Muscle layer of colon (tissue), 2 donors: ENCODE results near the gene C1QB.
"Not testable (repeated sequence)": the region's sequence is repeated elsewhere in the genome, so short reads cannot be mapped to it uniquely, and the experiment has no call there.

ENCODE experiments used
- H3K27ac ChIP-seq: one replicate; pipeline ENCODE4 v1.7.0; 2013; ENCODE audit warnings: low read depth, mild to moderate bottlenecking, low read length, moderate library complexity
- H3K27me3 ChIP-seq, 2 donors: one replicate each; pipeline ENCODE4 v1.7.0; 2013; ENCODE audit warnings: low read length in 2 of 2, mild to moderate bottlenecking in 2 of 2; ENCODE audit not compliant: insufficient read depth in 2 of 2, control insufficient read depth in 1 of 2
- H3K36me3 ChIP-seq: one replicate; pipeline ENCODE4 v1.7.0; 2013; ENCODE audit warnings: mild to moderate bottlenecking, low read length; ENCODE audit not compliant: insufficient read depth
- H3K4me1 ChIP-seq: one replicate; pipeline ENCODE4 v1.7.0; 2013; ENCODE audit warnings: mild to moderate bottlenecking, low read length; ENCODE audit not compliant: insufficient read depth
- H3K4me3 ChIP-seq, 2 donors: one replicate each; pipeline ENCODE4 v1.7.0; 2013; ENCODE audit warnings: low read length in 2 of 2, low read depth in 1 of 2, mild to moderate bottlenecking in 1 of 2, moderate library complexity in 1 of 2
- H3K9ac ChIP-seq: one replicate; pipeline ENCODE4 v1.7.0; 2013; ENCODE audit warnings: low read length
- H3K9me3 ChIP-seq: one replicate; pipeline ENCODE4 v1.7.0; 2013; ENCODE audit warnings: mild to moderate bottlenecking, low read length
- donor health status: abdominal sarcoma.
- donor health status: Adenocarcinoma of cecum.

The C1QB gene

GRCh38 chr1:22705586-22705985 lies 52.5 kb downstream of the C1QB start:
- Histone ChIP-seq H3K4me1 (peaks cover 5% of the 10 kb centered on the region), H3K9ac (no peak overlapping the region), H3K4me3 (no peak overlapping the region), H3K36me3 (no peaks in the 10 kb centered on the region), H3K27ac (no peak overlapping the region), H3K9me3 (no peaks in the 10 kb centered on the region), H3K27me3 (no peaks in the 10 kb centered on the region)

DNA sequence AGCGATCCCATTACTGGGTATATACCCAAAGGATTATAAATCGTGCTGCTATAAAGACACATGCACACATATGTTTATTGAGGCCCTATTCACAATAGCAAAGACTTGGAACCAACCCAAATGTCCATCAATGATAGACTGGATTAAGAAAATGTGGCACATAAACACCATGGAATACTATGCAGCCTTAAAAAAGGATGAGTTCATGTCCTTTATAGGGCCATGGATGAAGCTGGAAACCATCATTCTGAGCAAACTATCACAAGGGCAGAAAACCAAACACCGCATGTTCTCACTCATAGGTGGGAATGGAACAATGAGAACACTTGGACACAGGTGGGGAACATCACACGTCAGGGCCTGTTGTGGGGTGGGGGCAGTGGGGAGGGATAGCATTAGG lies 53.1 kb downstream of the C1QB start:
- H3K36me3 ChIP-seq, H3K9ac ChIP-seq, H3K4me3 ChIP-seq, H3K4me1 ChIP-seq, H3K27ac ChIP-seq, H3K27me3 ChIP-seq, H3K9me3 ChIP-seq: not testable (repeated sequence)

DNA sequence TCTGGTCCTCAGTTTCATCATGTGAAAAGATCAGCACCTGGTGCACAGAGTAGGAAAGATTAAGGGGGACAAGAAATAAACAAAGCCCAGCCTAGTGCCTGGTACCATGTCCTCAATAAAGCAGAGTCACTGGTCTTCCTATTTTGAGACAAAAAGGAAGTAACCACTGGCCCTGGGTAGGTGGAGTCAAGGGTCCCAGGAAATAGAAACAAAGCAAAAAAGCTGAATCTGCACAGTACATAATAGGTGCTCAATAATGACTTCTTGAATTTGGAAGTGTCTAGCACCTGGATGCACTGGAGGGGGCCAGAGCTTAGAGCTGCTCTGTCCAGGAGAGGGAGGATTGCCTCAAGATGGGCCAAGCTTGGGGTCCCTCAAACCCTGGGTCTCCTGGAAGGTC lies 55.7 kb downstream of the C1QB start:
- Histone ChIP-seq H3K4me1 (peaks cover 5% of the 10 kb centered on the region), H3K27ac (no peak overlapping the region), H3K27me3 (peaks cover 0 to 18% of the 10 kb centered on the region in 2 donors), H3K4me3 (no peak overlapping the region), H3K9ac (no peak overlapping the region), H3K9me3 (no peaks in the 10 kb centered on the region), H3K36me3 (no peaks in the 10 kb centered on the region)

GRCh38 chr1:22709227-22709626 lies 56.2 kb downstream of the C1QB start:
- Histone ChIP-seq H3K27ac (no peak overlapping the region), H3K9me3 (no peaks in the 10 kb centered on the region), H3K4me3 (no peak overlapping the region), H3K27me3 (peaks cover 0 to 18% of the 10 kb centered on the region in 2 donors), H3K36me3 (no peaks in the 10 kb centered on the region), H3K4me1 (peaks cover 5% of the 10 kb centered on the region), H3K9ac (no peak overlapping the region)

- H3K36me3 ChIP-seq: no peaks in the 10 kb centered on the region
- H3K27me3 ChIP-seq: peaks cover 0 to 18% of the 10 kb centered on the region in 2 donors
- no peak overlapping the region for H3K9ac ChIP-seq
- no peak overlapping the region for H3K27ac ChIP-seq
- H3K4me1 ChIP-seq: peaks cover 5% of the 10 kb centered on the region
- peak overlapping the region in 1 of 2 donors; percentile 6 for H3K4me3 ChIP-seq
- H3K9me3 ChIP-seq: no peaks in the 10 kb centered on the region
Measured at GRCh38 chr1:22709891-22710700, 57.1 kb downstream of the C1QB start.

DNA sequence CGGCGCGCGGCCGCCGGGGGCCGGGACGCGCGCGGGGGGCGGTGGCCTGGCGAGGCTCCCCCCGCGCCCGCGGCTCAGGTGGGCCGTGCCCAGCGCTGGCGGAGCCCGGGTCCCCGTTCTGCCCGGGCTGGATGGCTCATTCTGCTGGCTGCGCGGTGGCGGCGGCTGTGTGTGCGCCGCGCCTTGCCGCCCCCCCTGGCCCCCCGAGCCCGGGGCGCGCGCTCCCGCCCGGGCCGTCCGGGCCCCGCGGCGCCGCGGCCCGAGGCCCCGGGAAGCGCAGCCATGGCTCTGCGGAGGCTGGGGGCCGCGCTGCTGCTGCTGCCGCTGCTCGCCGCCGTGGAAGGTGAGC lies 57.6 kb downstream of the C1QB start, which contains the start of gene EPHB2:
Gene EPHB2, plus strand, starts transcription at position 139 of the 349 bp plus-strand sequence. Its CDS starts 144 bp downstream, at position 283.
- no peak within 1 kb of the TSS for H3K9ac ChIP-seq
- no peak within 1 kb of the TSS for H3K27ac ChIP-seq
- H3K4me1 ChIP-seq: peaks cover 5% of the 10 kb centered on the region
- peak within 1 kb of the TSS; percentile 16 to 50 for H3K4me3 ChIP-seq
- peaks cover 0 to 18% of the 10 kb centered on the region in 2 donors for H3K27me3 ChIP-seq
- no peaks in the 10 kb centered on the region for H3K36me3 ChIP-seq
- H3K9me3 ChIP-seq: no peaks in the 10 kb centered on the region

DNA sequence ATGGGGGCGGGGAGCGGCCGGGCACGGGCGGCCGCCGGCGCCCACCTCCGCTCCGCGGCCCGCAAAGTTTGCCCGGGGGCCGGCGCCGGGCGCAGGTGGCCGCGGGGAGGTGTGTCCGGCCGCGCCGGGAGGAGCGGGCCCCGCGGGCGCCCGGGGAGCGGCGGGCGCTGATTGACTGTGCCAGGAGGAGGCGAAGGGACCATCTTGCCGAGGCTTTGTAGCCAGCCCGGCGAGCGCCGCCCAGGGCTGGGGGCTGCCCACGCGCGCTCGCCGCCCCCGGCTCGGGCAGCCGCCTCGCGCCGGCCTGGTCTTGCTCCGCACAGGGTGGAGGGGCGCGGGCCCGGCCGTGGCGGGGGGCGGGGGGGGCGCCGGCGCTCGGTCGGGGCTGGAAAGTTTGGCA lies 58.0 kb downstream of the C1QB start:
- no peaks in the 10 kb centered on the region for H3K36me3 ChIP-seq
- no peak overlapping the region for H3K4me3 ChIP-seq
- no peak overlapping the region for H3K27ac ChIP-seq
- peaks cover 5% of the 10 kb centered on the region for H3K4me1 ChIP-seq
- no peak overlapping the region for H3K9ac ChIP-seq
- no peaks in the 10 kb centered on the region for H3K9me3 ChIP-seq
- peaks cover 0 to 18% of the 10 kb centered on the region in 2 donors for H3K27me3 ChIP-seq
